ENCODE data around the gene S1PR3.

GRCh38 chr9:88983865-88984542 is 7.3 kb upstream of the S1PR3 start:
- TF ChIP-seq CTCF (IDR thresholded peaks at IDR 0.05) (no peak), POLR2AphosphoS5 (IDR thresholded peaks at IDR 0.05) (no peak), POLR2A (IDR thresholded peaks at IDR 0.05) (no peak)

Measured in prostate gland (tissue), 2 donors.